Stimulated activated memory B cell treated with anti-CD40 and anti-IgM and Interleukin-4, amounts not matched to agents 10 μg/mL and 1 μg/mL and 100 μg/mL, for 72 hours (primary cell): Measurements from ENCODE around the gene SRSF5.

Source experiments
- ATAC-seq: fragments of 150-1000 bp; cut with Tn5 transposase; 2 replicates; pipeline ENCODE4 v1.10.0; 2021
- H3K27ac Mint-ChIP-seq: one replicate; pipeline ENCODE4 v1.8.0; 2022; ENCODE audit warnings: mild to moderate bottlenecking, mixed read lengths
- H3K27me3 Mint-ChIP-seq: one replicate; pipeline ENCODE4 v1.8.0; 2022; ENCODE audit warnings: mixed read lengths
- H3K36me3 Mint-ChIP-seq: one replicate; pipeline ENCODE4 v1.8.0; 2022; ENCODE audit warnings: mixed read lengths
- H3K4me1 Mint-ChIP-seq: one replicate; pipeline ENCODE4 v1.8.0; 2022; ENCODE audit warnings: mixed read lengths
- H3K4me3 Mint-ChIP-seq: one replicate; pipeline ENCODE4 v1.8.0; 2022; ENCODE audit warnings: mild to moderate bottlenecking, moderate library complexity, mixed read lengths
- H3K9me3 Mint-ChIP-seq: one replicate; pipeline ENCODE4 v1.8.0; 2022; ENCODE audit warnings: mixed read lengths

The SRSF5 gene

DNA sequence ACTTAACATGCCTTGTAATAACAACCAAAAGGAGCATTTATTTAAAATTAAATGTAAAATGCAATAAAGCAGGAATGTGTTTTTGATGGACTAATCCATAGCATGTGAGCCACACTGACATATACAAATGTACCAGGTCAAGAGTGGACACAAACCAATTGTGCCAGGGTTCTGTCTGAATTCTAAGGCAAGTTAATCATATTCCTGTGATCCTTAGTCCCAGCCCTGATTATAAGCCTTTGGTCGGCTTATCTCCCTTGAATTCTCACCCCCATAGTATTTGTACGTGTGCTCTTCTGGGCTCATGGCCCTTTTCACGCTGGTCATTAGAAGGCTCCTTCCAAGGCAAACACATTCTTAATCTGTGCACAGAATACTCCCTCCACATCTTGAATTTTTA is 10.6 kb upstream of the SRSF5 start:
- Mint-ChIP-seq H3K27ac (no peak overlapping the region), H3K27me3 (no peaks in the 10 kb centered on the region)
- no peak for ATAC-seq

GRCh38 chr14:69760810-69761209 is 6.1 kb upstream of the SRSF5 start:
- no peaks in the 10 kb centered on the region for H3K27me3 Mint-ChIP-seq
- no peaks in the 10 kb centered on the region for H3K9me3 Mint-ChIP-seq
- H3K4me1 Mint-ChIP-seq = peaks cover 7% of the 10 kb centered on the region
- ATAC-seq = no peak
- no peak overlapping the region for H3K4me3 Mint-ChIP-seq
- H3K27ac Mint-ChIP-seq = no peak overlapping the region
- peaks cover 7% of the 10 kb centered on the region for H3K36me3 Mint-ChIP-seq

More for the DNA sequence above, 10.6 kb upstream of the SRSF5 start:
- H3K9me3 Mint-ChIP-seq = no peaks in the 10 kb centered on the region
- H3K4me1 Mint-ChIP-seq = peaks cover 23% of the 10 kb centered on the region
- H3K4me3 Mint-ChIP-seq = no peak overlapping the region
- no peaks in the 10 kb centered on the region for H3K36me3 Mint-ChIP-seq

DNA sequence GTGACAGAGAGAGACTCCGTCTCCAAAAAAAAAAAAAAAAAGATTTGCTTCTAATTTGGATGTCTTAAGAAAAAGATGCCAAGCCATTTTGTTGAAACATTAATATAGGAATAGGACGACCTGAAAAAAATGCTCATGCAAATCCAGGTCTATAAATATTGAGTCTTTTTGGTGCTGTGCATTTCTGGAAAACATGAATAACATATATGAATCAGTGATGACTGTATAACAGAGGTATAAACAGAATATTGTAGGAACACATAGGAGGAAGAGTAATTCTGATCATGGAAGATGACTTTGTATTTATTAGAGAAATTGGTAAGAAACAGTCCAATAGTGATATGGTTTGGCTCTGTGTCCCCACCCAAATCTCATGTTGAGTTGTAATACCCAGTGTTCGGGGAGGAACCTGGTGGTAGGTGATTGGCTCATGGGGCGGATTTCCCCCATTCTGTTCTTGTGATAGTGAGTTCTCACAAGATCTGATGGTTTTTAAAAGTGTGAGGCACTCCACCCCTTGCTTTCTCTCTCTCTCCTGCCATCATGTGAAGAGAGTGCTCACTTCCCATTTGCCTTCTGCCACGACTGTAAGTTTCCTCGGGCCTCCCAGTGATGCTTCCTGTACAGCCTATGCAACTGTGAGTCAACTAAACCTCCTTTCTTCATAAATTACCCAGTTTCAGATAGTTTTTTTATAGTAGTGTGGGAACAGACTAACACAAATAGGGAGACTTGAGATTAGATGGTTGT is 3.0 kb upstream of the SRSF5 start:
- H3K27me3 Mint-ChIP-seq = no peaks in the 10 kb centered on the region
- H3K4me3 Mint-ChIP-seq = no peak overlapping the region
- no peak overlapping the region for H3K27ac Mint-ChIP-seq
- H3K9me3 Mint-ChIP-seq = no peaks in the 10 kb centered on the region
- peaks cover 23% of the 10 kb centered on the region for H3K36me3 Mint-ChIP-seq
- ATAC-seq = no peak
- peaks cover 30% of the 10 kb centered on the region for H3K4me1 Mint-ChIP-seq

- H3K9me3 Mint-ChIP-seq = no peaks in the 10 kb centered on the region
- H3K4me1 Mint-ChIP-seq = peaks cover 40% of the 10 kb centered on the region
- peak overlapping the region; percentile 99 for H3K27ac Mint-ChIP-seq
- peak; percentile 88 for ATAC-seq
- peaks cover 54% of the 10 kb centered on the region for H3K36me3 Mint-ChIP-seq
- H3K4me3 Mint-ChIP-seq = peak overlapping the region; percentile 98
- H3K27me3 Mint-ChIP-seq = no peaks in the 10 kb centered on the region
These were observed 542 bp downstream of the SRSF5 start for GRCh38 chr14:69767369-69767999.

DNA sequence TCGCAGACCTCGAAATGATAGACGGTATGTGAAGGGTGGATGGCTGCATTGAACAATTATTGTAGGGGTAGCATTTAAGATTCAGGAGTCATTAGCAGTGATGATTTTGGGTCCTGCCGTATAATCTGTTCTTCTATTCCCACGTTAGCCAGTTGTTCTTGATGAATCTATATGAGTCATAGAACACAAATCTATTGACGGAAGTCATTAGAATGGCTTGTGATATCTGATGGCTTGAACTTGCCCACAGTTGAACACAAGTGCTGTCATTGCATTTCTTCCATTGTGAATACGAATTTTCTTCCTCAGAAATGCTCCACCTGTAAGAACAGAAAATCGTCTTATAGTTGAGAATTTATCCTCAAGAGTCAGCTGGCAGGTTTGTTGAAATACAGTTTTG is 1.9 kb downstream of the SRSF5 start:
- H3K9me3 Mint-ChIP-seq = no peaks in the 10 kb centered on the region
- no peak for ATAC-seq
- H3K27me3 Mint-ChIP-seq = no peaks in the 10 kb centered on the region
- peaks cover 40% of the 10 kb centered on the region for H3K4me1 Mint-ChIP-seq
- peak overlapping the region; percentile 99 for H3K27ac Mint-ChIP-seq
- peaks cover 65% of the 10 kb centered on the region for H3K36me3 Mint-ChIP-seq
- H3K4me3 Mint-ChIP-seq = peak overlapping the region; percentile 98

DNA sequence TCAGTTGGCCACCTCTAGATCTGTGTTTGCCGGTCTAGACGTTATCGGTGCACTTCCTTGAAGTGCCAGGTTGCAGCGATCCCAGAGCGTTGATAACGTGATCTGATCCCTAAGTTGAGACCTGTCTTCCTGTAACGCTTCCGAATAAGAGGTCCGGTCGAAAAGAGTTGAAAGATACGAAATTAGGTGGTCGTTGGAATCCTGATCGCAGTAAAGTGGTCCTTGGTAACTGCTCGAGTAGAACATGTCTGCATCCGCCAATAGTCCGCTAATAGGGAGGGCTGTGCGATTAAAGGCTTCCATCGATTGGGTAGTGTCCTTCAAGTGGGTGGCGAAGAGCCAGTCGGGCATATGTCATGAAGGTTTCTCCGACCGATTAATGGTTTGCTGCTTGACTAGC is 2.7 kb downstream of the SRSF5 start:
- Mint-ChIP-seq H3K4me3 (peak overlapping the region; percentile 12), H3K4me1 (peaks cover 40% of the 10 kb centered on the region), H3K27me3 (no peaks in the 10 kb centered on the region), H3K9me3 (no peaks in the 10 kb centered on the region), H3K27ac (no peak overlapping the region), H3K36me3 (peaks cover 65% of the 10 kb centered on the region)
- ATAC-seq = no peak

DNA sequence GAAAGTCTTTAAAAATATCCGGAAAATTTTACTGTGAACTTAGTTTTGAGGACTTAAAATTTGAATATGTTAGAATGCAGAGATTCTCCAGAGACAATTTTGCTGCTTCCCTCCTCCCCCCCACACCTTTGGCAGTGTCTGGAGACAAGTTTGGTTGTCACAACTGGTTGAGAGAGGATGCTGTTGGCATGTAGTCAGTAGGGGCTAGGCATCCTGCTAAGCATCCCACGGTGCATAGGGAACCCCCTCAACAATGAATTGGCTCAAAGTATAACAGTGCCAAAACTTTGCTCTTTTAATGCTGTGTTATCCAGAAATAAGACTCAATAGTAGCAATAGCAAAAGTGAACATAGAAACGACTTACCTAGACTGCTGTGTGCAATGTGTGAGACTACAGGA is 3.6 kb downstream of the SRSF5 start:
- Mint-ChIP-seq H3K4me3 (no peak overlapping the region), H3K9me3 (no peaks in the 10 kb centered on the region), H3K27me3 (no peaks in the 10 kb centered on the region), H3K4me1 (peaks cover 41% of the 10 kb centered on the region), H3K36me3 (peaks cover 74% of the 10 kb centered on the region), H3K27ac (no peak overlapping the region)
- ATAC-seq = no peak

GRCh38 chr14:69771136-69771535 is 4.2 kb downstream of the SRSF5 start:
- Mint-ChIP-seq H3K36me3 (peaks cover 80% of the 10 kb centered on the region), H3K9me3 (no peaks in the 10 kb centered on the region), H3K27ac (no peak overlapping the region), H3K4me1 (peaks cover 47% of the 10 kb centered on the region), H3K27me3 (no peaks in the 10 kb centered on the region), H3K4me3 (no peak overlapping the region)
- ATAC-seq = no peak

GRCh38 chr14:69772082-69773017 is 5.4 kb downstream of the SRSF5 start:
- ATAC-seq = no peak
- Mint-ChIP-seq H3K36me3 (peaks cover 91% of the 10 kb centered on the region), H3K4me3 (no peak overlapping the region), H3K9me3 (no peaks in the 10 kb centered on the region), H3K4me1 (peaks cover 52% of the 10 kb centered on the region), H3K27me3 (no peaks in the 10 kb centered on the region), H3K27ac (no peak overlapping the region)

GRCh38 chr14:69773571-69774276 is 6.8 kb downstream of the SRSF5 start:
- Mint-ChIP-seq H3K4me3 (no peak overlapping the region), H3K36me3 (peaks cover 88% of the 10 kb centered on the region), H3K27me3 (no peaks in the 10 kb centered on the region), H3K4me1 (peaks cover 38% of the 10 kb centered on the region), H3K9me3 (no peaks in the 10 kb centered on the region), H3K27ac (no peak overlapping the region)
- ATAC-seq = no peak

- H3K4me3 Mint-ChIP-seq = no peak overlapping the region
- H3K27ac Mint-ChIP-seq = no peak overlapping the region
- no peaks in the 10 kb centered on the region for H3K9me3 Mint-ChIP-seq
- peaks cover 29% of the 10 kb centered on the region for H3K4me1 Mint-ChIP-seq
- no peaks in the 10 kb centered on the region for H3K27me3 Mint-ChIP-seq
- H3K36me3 Mint-ChIP-seq = peaks cover 82% of the 10 kb centered on the region
- ATAC-seq = no peak
These were observed 8.1 kb downstream of the SRSF5 start for GRCh38 chr14:69775012-69775411.

GRCh38 chr14:69776875-69777453 is 10.0 kb downstream of the SRSF5 start:
- Mint-ChIP-seq H3K4me3 (no peak overlapping the region), H3K27me3 (no peaks in the 10 kb centered on the region), H3K4me1 (peaks cover 19% of the 10 kb centered on the region), H3K36me3 (peaks cover 79% of the 10 kb centered on the region), H3K9me3 (no peaks in the 10 kb centered on the region), H3K27ac (peak overlapping the region; percentile 27)
- ATAC-seq = no peak

DNA sequence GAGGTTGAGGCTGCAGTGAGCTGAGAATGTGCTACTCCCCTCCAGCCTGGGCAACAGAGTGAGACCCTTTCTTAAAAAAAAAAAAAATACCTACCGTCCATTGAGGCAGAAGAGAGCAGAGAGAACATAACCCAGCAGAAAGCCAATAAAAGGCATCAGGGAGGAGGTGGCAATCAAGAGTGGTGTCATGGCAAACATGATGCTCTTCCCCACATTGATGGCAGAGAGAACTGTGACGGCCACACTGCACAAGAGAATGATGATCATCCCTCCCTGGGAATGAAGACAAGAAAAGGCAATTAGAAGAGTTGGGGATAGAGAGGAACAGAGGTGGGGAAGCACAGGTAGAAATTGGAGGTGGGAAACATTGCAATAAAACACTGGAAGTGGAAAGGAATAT is 12.1 kb downstream of the SRSF5 start:
- H3K36me3 Mint-ChIP-seq = peaks cover 58% of the 10 kb centered on the region
- H3K4me1 Mint-ChIP-seq = peaks cover 19% of the 10 kb centered on the region
- no peak overlapping the region for H3K27ac Mint-ChIP-seq
- H3K4me3 Mint-ChIP-seq = no peak overlapping the region
- no peaks in the 10 kb centered on the region for H3K9me3 Mint-ChIP-seq
- no peak for ATAC-seq
- H3K27me3 Mint-ChIP-seq = no peaks in the 10 kb centered on the region

DNA sequence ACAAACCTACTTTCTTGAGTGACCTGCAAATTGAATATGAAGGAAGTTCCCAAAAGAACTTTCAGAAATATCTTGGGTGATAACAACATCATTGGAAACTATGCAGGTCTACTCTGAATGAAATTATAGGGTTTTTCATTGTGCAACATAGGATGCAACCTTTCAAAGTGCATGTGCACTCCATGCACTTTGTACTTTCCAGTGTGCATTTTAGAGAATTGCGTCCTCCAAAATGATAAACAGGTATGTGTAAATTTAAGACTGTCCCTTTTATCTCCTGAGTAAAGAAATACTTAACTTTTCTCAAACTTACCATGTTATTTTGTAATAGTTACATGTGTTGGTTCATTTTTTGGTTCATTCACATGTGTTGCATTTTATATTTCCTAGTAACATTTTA is 13.2 kb downstream of the SRSF5 start:
- Mint-ChIP-seq H3K9me3 (no peaks in the 10 kb centered on the region), H3K36me3 (peaks cover 51% of the 10 kb centered on the region), H3K4me1 (peaks cover 19% of the 10 kb centered on the region), H3K4me3 (no peak overlapping the region), H3K27me3 (no peaks in the 10 kb centered on the region), H3K27ac (no peak overlapping the region)
- no peak for ATAC-seq
